Measurements from ENCODE around the gene SETX. TPM values are rescaled to one million over a fixed set of nuclear protein-coding genes. Genes with fewer than 3 reads are reported as not detected.

Gene SETX
- total RNA-seq, 1 donor from 2014 or later = 45.6 TPM

DNA sequence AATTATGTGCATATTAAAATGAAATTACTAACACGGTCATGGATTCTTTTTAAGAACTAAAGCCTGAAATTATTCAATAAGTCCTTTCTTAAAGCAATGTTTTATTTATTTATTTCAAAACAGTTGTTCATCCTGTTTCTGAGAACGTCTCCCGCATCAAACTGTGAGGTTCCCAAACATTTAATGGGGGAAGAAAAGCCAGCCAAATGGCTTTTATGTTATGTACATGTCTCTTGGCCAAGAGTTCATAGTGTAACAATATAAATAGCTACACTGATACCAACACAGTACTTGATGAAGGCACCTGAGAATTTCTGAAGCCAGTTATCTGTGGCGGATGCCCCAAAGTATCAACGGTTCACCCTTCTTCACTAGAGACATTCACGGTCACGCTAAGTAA, 36.2 kb upstream of the SETX start:
- Mint-ChIP-seq H3K4me1 (ENCODE audit: low read depth, unreplicated experiment) (no peaks in the 10 kb centered on the region), H3K36me3 (ENCODE audit: low read depth, unreplicated experiment) (peaks cover 23% of the 10 kb centered on the region)
- FAIRE-seq = no peak

DNA sequence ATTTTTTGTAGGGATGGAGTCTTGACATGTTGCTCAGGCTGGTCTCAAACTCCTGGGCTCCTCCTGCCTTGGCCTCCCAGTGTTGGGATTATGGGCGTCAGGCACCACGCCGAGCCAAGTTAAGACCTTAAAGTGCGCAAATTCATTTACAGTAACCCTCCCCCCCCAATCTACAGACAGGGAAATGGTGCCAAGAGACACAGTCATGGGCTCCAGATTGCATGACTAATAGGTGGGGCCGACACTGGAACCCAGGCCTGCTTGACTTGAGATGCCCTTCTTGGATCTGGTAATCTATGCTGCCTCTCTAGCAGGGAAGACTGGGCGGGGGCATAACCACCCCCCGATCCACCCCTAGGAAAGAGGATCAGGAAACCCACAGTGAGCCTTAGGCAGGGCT, 32.3 kb upstream of the SETX start:
- H3K4me3 Mint-ChIP-seq (ENCODE audit: unreplicated experiment) = no peak overlapping the region
- H3K4me2 ChIP-seq (ENCODE audit: low read length) = no peak overlapping the region

More for the DNA sequence above, 36.2 kb upstream of the SETX start:
- Histone ChIP-seq H3K27ac (ENCODE audit: low read depth, low read length) (no peak overlapping the region), H3K27me3 (ENCODE audit: insufficient read depth, low read length) (no peaks in the 10 kb centered on the region), H3K4me2 (ENCODE audit: low read length) (no peak overlapping the region), H4K20me1 (ENCODE audit: insufficient read depth, low read length) (no peaks in the 10 kb centered on the region), H3K9ac (ENCODE audit: low read length) (no peak overlapping the region), H2AFZ (ENCODE audit: low read depth, low read length) (no peak overlapping the region), H3K4me3 (ENCODE audit: insufficient read depth, low read depth, low read length) (no peak overlapping the region), H3K36me3 (ENCODE audit: insufficient read depth, low read length) (peaks cover 53% of the 10 kb centered on the region), H3K4me1 (ENCODE audit: insufficient read depth, low read length) (no peaks in the 10 kb centered on the region), H3K79me2 (ENCODE audit: insufficient read depth, low read length) (no peaks in the 10 kb centered on the region), H3K9me3 (ENCODE audit: insufficient read depth, low read depth, low read length) (no peaks in the 10 kb centered on the region)
- DNase-seq (ENCODE audit: low read depth) = no peak
- Mint-ChIP-seq H3K9me3 (ENCODE audit: unreplicated experiment) (no peaks in the 10 kb centered on the region), H3K27me3 (ENCODE audit: low read depth, unreplicated experiment) (no peaks in the 10 kb centered on the region), H3K4me3 (ENCODE audit: unreplicated experiment) (no peak overlapping the region), H3K27ac (ENCODE audit: unreplicated experiment) (no peak overlapping the region)
- no peak for TF ChIP-seq EZH2 (IDR thresholded peaks at IDR 0.05; ENCODE audit: insufficient read depth, low read length)
- TF ChIP-seq, protein P1, sequence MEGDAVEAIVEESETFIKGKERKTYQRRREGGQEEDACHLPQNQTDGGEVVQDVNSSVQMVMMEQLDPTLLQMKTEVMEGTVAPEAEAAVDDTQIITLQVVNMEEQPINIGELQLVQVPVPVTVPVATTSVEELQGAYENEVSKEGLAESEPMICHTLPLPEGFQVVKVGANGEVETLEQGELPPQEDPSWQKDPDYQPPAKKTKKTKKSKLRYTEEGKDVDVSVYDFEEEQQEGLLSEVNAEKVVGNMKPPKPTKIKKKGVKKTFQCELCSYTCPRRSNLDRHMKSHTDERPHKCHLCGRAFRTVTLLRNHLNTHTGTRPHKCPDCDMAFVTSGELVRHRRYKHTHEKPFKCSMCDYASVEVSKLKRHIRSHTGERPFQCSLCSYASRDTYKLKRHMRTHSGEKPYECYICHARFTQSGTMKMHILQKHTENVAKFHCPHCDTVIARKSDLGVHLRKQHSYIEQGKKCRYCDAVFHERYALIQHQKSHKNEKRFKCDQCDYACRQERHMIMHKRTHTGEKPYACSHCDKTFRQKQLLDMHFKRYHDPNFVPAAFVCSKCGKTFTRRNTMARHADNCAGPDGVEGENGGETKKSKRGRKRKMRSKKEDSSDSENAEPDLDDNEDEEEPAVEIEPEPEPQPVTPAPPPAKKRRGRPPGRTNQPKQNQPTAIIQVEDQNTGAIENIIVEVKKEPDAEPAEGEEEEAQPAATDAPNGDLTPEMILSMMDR (IDR thresholded peaks at IDR 0.05; ENCODE audit: insufficient read depth, low read depth, low read length) = no peak

DNA sequence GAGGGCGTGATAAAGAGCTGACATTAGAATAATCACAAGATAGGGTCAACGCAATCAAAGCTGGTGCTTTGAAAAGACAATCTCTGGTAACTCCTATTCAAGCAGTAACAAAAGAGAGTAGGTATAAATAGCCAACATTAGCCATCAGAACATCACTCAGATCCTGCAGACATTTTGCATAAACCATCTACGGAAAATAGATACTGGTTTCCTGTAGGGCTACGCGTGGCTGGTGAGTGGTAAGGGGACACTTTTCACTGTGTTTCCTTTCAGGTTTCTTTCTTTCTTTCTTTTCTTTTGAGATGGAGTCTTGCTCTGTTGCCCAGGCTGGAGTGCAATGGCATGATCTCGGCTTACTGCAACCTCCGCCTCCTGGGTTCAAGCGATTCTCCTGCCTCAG, 29.6 kb upstream of the SETX start:
- TF ChIP-seq EZH2 (IDR thresholded peaks at IDR 0.05; ENCODE audit: insufficient read depth, low read length) = no peak
- TF ChIP-seq, protein P1 (IDR thresholded peaks at IDR 0.05; ENCODE audit: insufficient read depth, low read depth, low read length) = no peak
- Mint-ChIP-seq H3K27ac (ENCODE audit: unreplicated experiment) (no peak overlapping the region), H3K27me3 (ENCODE audit: low read depth, unreplicated experiment) (no peaks in the 10 kb centered on the region), H3K36me3 (ENCODE audit: low read depth, unreplicated experiment) (peaks cover 23% of the 10 kb centered on the region), H3K9me3 (ENCODE audit: unreplicated experiment) (no peaks in the 10 kb centered on the region), H3K4me3 (ENCODE audit: unreplicated experiment) (no peak overlapping the region), H3K4me1 (ENCODE audit: low read depth, unreplicated experiment) (no peaks in the 10 kb centered on the region)
- DNase-seq (ENCODE audit: low read depth) (no peak), FAIRE-seq (no peak)
- no peak overlapping the region for H3K9ac ChIP-seq (ENCODE audit: low read length)
- no peaks in the 10 kb centered on the region for H3K27me3 ChIP-seq (ENCODE audit: insufficient read depth, low read length)
- no peaks in the 10 kb centered on the region for H3K79me2 ChIP-seq (ENCODE audit: insufficient read depth, low read length)
- peaks cover 33% of the 10 kb centered on the region for H3K36me3 ChIP-seq (ENCODE audit: insufficient read depth, low read length)
- no peaks in the 10 kb centered on the region for H4K20me1 ChIP-seq (ENCODE audit: insufficient read depth, low read length)
- H3K4me1 ChIP-seq (ENCODE audit: insufficient read depth, low read length) = no peaks in the 10 kb centered on the region
- H3K27ac ChIP-seq (ENCODE audit: low read depth, low read length) = no peak overlapping the region
- H3K4me2 ChIP-seq (ENCODE audit: low read length) = no peak overlapping the region
- H3K4me3 ChIP-seq (ENCODE audit: insufficient read depth, low read depth, low read length) = no peak overlapping the region
- no peaks in the 10 kb centered on the region for H3K9me3 ChIP-seq (ENCODE audit: insufficient read depth, low read depth, low read length)
- H2AFZ ChIP-seq (ENCODE audit: low read depth, low read length) = no peak overlapping the region

More for the DNA sequence above, 32.3 kb upstream of the SETX start:
- Histone ChIP-seq H3K79me2 (ENCODE audit: insufficient read depth, low read length) (no peaks in the 10 kb centered on the region), H3K27me3 (ENCODE audit: insufficient read depth, low read length) (no peaks in the 10 kb centered on the region), H3K4me1 (ENCODE audit: insufficient read depth, low read length) (no peaks in the 10 kb centered on the region), H4K20me1 (ENCODE audit: insufficient read depth, low read length) (no peaks in the 10 kb centered on the region), H3K9me3 (ENCODE audit: insufficient read depth, low read depth, low read length) (no peaks in the 10 kb centered on the region), H3K27ac (ENCODE audit: low read depth, low read length) (no peak overlapping the region), H3K9ac (ENCODE audit: low read length) (no peak overlapping the region), H3K36me3 (ENCODE audit: insufficient read depth, low read length) (peaks cover 44% of the 10 kb centered on the region), H3K4me3 (ENCODE audit: insufficient read depth, low read depth, low read length) (no peak overlapping the region), H2AFZ (ENCODE audit: low read depth, low read length) (no peak overlapping the region)
- H3K36me3 Mint-ChIP-seq (ENCODE audit: low read depth, unreplicated experiment) = peaks cover 28% of the 10 kb centered on the region
- no peaks in the 10 kb centered on the region for H3K9me3 Mint-ChIP-seq (ENCODE audit: unreplicated experiment)
- DNase-seq (ENCODE audit: low read depth) (no peak), FAIRE-seq (no peak)
- no peak for TF ChIP-seq EZH2 (IDR thresholded peaks at IDR 0.05; ENCODE audit: insufficient read depth, low read length)
- TF ChIP-seq, protein P1 (IDR thresholded peaks at IDR 0.05; ENCODE audit: insufficient read depth, low read depth, low read length) = no peak
- no peak overlapping the region for H3K27ac Mint-ChIP-seq (ENCODE audit: unreplicated experiment)
- no peaks in the 10 kb centered on the region for H3K4me1 Mint-ChIP-seq (ENCODE audit: low read depth, unreplicated experiment)
- H3K27me3 Mint-ChIP-seq (ENCODE audit: low read depth, unreplicated experiment) = no peaks in the 10 kb centered on the region

Measured in astrocyte (in vitro differentiated cells and primary cell).